Activated T-cell treated with anti-CD3 and anti-CD28 coated beads for 4 hours (primary cell): ENCODE results near the gene PPP6R1.

Experiments used
- DNase-seq: peaks from one replicate; pipeline ENCODE4 v3.0.0-alpha.2; 2020

The PPP6R1 gene, protein sequence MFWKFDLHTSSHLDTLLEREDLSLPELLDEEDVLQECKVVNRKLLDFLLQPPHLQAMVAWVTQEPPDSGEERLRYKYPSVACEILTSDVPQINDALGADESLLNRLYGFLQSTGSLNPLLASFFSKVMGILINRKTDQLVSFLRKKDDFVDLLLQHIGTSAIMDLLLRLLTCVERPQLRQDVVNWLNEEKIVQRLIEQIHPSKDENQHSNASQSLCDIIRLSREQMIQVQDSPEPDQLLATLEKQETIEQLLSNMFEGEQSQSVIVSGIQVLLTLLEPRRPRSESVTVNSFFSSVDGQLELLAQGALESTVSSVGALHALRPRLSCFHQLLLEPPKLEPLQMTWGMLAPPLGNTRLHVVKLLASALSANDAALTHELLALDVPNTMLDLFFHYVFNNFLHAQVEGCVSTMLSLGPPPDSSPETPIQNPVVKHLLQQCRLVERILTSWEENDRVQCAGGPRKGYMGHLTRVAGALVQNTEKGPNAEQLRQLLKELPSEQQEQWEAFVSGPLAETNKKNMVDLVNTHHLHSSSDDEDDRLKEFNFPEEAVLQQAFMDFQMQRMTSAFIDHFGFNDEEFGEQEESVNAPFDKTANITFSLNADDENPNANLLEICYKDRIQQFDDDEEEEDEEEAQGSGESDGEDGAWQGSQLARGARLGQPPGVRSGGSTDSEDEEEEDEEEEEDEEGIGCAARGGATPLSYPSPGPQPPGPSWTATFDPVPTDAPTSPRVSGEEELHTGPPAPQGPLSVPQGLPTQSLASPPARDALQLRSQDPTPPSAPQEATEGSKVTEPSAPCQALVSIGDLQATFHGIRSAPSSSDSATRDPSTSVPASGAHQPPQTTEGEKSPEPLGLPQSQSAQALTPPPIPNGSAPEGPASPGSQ

DNA sequence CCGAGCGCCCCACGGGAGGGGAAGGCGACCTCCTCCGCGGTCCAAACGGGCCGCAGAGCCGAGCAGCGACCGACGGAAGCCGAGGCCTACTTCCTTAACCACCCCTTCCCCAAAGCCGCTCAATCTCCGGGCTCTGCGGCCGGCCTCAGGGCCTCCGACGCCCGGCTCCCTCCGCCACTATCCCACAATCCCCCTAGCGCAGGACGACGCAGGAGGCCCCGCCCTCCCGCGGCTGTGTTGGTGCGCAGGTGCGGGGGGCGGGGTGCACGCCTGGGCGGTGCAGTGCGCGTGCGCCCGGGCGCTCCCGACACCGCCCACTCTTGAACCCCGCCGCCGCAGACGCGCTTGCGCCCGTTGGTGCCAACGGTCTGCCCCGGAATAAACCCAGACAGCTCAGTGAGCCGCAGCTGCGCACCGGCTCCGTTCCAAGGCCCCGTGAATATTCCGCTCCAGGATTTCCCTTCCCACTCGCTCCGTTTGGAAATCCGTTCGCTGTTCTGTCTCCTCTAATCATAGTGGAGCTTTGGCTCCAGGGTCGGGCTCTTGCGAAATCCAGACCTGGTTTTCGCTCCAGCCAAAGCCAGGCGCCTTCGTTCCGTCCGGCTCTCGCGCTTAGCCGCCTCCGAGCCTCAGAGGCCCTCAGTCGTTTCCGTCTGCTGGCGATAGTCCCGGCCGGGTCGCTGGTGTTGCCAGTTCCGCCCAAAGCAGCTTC, at the start of gene PPP6R1:
Gene PPP6R1 (minus strand): TSS at position 190 of the 712 bp plus-strand sequence. CDS start 11,914 bp downstream, outside the sequence.
- peak; percentile 90 for DNase-seq

DNA sequence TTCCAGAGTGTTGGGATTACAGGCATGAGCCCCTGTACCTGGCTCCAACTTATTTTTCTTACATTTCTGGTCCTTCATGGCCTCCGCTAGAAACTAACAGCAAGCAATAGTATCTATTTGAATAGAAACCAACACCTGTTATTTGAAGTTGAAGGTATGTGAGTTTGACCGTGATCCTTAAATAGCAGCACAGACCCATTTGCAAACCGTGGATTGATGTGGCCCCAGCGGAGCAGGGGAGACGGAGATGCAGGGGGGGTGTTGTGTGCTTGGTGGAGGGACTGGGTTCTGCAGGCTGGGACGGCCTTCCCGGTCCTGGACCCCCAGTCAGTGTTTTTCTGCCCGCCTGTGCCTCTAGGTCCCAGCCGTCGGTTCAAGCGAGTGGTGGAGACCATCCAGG, 49.5 kb upstream of the PPP6R1 start:
- DNase-seq: no peak

DNA sequence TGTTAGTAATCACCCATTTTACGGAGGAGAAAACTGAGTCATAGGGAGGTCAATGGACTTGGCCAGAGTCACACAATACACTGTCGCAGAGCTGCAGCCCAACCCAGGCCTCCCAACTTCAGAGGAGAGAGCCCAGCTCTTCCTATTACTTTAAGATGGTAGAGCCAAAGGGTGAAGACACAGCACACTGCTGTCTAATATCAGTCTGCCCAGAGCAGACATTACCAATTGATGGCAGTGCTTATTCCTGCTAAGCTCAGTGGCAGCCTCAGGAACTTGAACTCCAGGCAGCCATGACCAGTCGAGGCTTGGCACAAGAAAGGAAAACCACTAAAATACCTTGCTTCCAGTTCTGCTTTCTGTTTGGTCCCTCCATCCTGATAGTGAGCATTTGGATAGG, 47.9 kb upstream of the PPP6R1 start:
- no peak for DNase-seq

DNA sequence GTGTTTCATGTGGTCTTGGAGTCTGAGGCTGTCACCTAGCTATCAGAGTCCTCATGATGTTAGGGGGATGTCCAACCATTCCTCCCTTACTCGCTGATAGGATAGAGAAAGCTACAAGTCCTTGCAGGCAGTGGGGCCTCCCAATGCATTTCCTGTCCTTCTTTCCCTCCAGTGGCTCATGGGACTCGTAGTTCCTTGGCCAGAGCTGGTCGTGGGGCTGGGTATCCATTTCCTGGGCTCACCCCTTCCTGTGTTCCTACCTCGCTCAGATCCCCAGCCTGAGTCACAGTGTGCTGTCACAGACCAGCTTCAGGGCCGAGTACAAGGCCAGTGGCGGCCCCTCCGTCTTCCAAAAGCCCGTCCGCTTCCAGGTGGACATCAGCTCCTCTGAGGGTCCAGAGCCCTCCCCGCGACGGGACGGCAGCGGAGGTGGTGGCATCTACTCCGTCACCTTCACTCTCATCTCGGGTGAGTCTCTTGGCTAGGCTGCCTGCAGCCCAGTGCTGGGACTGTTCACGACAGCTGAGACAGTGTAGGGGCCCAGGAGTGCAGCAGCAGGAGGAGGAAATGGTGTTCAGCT, 47.3 kb upstream of the PPP6R1 start:
- DNase-seq: no peak

DNA sequence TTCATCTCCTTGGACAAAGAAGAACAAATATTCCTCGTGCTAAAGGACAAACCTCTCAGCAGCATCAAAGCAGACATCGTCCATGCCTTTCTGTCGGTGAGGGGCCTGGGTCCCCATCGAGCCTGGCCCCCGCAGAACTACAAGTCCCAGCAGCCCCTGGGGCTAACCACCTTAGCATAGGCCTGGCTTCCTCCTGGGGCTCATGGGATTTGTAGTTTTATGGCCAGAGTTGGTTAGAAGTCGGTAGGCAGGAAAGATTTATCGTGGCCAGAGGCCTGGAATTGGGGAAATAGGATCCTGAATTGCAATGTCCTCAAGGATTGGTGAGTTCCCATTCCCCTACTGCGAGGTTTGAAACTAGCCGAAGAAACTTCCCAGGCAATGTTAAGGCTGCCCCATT, 46.7 kb upstream of the PPP6R1 start:
- DNase-seq: peak; percentile 29

DNA sequence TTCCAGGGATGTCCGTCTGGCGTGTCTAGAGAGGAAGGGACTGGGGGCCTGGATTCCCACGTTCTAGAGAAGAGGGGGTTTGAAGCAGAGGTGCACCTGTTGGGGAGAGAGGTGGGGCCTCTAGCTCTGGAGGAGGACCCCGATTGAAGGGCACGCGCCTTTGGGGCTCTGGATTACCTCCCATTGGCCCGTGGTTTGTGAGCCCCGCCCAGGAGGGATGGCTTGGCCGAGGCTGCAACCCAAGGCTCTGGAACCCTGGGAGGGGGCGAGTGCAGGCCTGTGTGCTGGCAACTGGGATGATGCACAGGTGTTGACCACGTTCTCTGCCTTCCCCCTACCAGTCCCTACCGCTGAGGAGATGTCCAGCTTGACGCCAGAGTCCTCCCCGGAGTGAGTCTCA, 46.2 kb upstream of the PPP6R1 start:
- DNase-seq: no peak

DNA sequence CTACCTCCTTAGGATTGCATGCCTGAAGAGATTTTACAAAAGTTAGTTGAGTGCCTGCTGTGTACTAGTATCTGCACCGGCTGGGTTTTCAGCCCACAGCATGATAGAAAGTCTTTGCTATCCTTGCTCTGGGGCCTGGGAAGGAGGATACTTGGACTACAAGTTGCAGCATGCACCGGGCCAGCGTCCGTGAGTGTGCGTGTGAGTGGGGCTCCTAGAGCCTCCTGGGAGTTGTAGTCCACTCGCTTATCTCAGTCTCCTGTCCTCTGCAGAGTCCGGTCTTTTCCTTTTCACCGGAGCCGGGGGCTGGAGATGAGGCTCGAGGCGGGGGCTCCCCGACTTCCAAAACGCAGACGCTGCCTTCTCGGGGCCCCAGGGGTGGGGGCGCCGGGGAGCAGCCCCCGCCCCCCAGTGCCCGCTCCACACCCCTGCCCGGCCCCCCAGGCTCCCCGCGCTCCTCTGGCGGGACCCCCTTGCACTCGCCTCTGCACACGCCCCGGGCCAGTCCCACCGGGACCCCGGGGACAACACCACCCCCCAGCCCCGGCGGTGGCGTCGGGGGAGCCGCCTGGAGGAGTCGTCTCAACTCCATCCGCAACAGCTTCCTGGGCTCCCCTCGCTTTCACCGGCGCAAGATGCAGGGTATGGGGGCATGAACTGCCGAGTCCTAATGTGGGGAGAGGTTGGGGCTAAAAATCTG, 45.6 kb upstream of the PPP6R1 start:
- no peak for DNase-seq

DNA sequence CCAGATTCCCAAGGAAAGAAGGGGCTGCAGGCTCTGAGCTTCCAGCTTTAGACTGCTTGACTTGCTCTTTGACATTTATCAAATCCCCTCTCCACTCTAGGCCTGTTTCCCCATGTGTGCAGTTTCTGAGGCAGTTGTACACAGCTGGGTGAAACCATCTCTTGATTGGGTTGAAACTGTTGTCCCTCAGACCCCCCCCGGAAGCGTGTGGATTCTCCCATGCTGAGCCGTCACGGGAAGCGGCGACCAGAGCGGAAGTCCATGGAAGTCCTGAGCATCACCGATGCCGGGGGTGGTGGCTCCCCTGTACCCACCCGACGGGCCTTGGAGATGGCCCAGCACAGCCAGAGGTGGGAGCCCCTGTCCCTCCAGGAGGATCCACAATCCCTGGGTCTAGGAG, 44.7 kb upstream of the PPP6R1 start:
- DNase-seq: no peak

DNA sequence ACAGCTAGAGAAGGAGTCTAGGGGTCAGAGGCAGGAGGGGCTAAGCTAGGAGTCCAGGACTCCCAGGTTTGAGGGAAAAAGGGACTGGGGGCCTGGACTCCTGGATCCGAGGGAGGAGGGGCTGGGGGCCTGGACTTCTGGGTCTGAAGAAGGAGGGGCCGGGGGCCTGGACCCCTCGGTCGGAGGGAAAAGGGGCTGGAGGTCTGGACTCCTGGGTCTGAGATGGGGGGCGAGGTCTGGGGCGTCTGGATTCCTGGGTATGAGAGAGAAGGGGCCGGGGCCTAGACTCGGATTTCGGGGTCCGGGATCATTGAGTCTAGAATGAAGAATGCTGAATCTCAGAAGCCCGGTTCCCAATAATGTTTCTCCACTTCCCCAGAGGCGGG, 43.5 kb upstream of the PPP6R1 start:
- no peak for DNase-seq

DNA sequence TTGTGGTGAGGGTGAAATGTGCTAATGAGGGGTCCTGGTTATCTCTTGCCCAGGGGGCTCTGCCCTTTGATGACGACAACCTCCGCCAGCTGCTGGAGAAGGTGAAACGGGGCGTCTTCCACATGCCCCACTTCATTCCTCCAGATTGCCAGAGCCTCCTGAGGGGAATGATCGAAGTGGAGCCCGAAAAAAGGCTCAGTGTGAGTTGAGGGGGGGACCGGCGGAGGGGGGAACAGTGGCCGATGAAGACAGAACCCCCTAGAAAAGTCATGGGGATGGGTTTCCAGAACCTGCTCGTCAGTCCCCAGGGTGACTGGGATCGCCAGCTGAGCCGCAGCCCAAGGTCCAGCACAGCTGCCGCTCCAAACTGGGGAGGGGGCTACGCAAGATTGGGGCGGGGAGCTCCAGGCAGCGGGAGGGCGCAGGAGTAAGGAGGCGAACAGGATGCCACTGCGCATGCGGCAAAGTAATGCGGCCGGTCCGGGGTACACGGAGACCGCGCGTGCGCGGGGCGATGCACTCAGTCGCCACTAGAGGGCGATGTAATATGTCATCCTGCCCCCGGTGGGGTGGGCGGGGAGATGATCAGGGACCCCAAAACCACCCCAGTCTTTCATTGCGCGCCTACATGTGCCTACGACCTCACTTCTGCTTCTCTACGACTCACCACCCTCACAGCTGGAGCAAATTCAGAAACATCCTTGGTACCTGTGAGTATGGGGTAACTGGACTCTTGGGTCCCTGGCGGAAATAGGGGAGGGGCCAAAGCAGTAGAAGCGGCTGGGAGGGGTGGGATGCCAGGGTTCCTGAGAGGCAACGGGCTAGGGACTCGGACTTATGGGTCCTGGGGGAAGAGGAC, 42.9 kb upstream of the PPP6R1 start:
- peak; percentile 95 for DNase-seq

DNA sequence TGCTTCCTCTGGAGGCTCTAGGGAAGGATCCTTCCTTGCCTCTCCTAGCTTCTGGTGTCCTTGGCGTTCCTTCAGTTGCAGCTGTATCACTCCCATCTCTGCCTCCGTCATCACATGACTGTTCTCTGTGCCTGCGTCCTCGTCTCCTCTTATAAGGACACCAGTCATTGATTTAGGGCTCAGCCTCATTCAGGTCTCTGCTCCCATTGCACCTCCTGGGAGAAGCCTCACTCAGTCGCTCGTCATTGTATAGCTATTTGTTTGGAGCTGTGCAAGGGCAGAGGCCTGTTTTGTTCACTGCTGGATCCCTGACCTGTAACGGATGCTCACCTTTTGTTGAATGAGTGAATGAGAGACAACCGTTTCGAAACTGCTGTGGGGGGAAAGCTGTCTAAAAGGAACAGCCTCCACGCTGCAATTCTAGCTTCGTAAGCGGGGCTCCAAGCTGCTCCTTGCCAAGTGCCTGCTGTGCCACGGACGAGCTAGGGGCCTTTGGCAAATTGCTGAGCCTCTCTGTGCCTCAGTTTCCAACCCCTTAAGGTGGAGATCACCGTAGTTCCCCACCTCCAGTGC, 42.2 kb upstream of the PPP6R1 start:
- DNase-seq: no peak

DNA sequence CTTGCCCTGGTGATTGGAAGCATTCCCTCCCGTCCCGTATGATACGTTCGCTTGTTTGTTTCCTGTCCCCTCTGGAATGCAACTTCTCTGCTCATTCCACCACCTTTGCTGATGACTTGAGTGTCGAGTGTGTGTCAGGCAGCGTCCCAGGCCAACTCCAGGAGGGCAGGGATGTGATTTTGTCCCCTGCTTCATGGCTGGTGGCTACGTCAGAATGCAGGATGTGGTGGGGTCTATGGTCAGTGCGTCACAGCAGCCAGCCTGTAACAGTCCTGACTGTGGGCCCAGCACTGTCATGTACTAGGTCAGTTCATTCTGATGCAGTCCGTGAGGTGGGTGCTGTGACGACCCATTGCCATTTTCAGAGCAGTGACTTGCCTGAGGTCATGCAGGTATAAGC, 41.2 kb upstream of the PPP6R1 start:
- DNase-seq: no peak

DNA sequence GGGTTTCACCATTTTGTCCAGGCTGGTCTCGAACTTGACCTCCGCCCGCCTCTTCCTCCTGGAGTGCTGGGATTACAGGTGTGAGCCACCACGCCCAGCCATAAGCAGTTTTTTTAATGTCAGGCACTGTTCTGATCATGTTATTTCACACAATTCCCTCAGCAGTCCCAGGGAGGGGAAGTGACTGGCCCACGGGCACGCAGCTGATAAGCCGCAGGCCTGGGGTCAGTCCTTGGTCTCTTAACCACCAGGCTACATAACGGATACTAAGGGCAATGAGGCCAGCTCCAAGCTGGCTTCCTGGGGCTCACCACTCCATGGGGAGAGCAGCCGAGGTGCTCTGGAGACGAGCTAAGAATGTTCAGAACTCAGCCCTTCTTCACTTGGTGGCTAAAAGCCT, 38.5 kb upstream of the PPP6R1 start:
- no peak for DNase-seq

DNA sequence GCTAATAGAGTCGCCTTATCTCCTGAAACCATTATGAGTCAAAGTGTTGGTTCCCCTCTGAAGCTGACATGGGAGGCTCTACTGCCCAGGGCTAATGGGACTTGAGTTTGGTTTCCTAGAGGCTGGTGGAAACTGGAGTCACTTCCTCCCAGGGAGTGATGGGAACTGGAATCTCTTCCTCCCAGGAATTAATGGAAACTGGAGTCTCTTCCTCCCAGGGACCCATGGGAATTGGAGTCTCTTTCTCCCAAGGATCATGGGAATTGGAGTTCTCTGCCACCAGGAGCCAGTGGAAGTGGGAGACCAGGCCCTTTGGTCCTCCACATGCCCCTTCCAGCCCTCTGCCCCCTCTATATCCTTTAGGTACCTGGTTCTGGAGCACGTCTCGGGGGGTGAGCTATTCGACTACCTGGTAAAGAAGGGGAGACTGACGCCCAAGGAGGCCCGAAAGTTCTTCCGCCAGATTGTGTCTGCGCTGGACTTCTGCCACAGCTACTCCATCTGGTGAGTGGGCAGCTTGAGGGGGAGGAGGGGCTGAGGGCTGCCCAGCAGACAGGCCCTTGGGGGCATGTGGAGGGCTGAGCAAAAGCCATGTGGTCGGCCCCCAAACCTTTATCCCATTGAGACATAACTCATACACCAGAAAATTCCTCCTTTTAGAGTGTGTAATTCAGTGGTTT, 30.4 kb upstream of the PPP6R1 start:
- DNase-seq: no peak

DNA sequence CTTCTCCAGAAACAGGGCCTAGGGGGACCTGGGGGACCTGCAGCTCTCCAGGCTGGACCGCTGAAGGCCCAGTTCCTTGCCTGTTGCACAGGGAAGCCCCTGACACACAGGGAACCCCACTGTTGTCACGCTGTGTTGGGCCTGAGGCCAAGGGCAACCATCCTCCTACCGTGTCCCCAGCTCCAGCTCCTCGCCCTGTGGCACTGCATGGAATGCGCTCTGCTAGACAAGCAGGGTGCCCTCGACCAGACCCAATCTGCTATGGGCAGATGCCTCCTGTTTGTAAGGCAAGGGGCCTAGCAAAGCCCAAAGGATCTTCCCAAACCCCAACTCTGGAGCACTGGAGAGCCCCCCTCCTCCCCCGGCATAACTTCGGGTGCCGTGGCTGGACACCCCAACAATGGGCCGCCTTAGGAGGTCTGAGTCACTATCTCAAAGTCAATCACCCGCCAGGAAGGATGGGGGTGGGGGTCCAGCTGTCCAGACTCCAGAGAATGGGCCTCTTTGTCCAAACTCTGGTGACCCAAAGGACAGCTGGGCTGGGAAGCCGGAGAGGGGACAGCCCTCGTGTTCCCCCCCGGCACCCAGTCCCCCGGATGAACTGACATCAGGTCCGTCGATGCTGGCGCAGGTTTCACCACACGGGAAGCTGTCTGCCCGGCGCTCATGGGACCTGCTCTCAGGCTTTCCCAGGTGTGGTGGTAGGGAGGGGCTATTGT, 28.7 kb upstream of the PPP6R1 start:
- DNase-seq: no peak

DNA sequence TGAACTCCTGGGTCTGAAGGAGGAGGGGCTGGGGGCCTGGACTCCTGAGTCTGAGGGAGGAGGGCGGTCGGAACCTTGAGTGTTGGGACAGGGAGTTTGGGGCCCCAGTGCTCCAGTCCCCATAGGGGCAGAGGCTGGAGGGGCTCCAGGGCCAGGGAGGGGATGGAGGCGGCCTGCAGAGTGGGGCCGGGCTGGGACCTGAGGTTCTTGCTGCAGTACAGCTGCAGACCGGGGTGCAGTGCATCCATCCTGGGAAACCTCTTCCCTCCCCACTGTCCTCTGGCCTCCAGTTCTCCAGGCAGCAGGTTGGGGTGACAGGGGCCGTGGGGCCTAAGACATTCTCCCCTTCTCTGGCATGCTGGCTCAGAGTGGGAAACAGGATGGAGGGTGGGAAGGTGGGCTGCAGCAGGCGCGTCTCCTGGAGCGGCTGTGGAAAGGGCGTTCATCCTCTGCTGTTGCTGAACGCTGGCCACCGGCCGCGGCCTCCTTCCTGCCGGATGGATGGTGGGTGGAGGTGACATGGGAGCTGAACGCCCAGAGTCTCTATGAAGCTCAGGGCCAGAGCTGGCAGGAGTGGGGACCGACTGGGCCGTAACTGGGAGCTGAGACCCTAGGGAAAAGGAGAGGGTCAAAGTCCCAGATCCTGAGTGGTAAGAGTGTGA, 26.5 kb upstream of the PPP6R1 start:
- no peak for DNase-seq

DNA sequence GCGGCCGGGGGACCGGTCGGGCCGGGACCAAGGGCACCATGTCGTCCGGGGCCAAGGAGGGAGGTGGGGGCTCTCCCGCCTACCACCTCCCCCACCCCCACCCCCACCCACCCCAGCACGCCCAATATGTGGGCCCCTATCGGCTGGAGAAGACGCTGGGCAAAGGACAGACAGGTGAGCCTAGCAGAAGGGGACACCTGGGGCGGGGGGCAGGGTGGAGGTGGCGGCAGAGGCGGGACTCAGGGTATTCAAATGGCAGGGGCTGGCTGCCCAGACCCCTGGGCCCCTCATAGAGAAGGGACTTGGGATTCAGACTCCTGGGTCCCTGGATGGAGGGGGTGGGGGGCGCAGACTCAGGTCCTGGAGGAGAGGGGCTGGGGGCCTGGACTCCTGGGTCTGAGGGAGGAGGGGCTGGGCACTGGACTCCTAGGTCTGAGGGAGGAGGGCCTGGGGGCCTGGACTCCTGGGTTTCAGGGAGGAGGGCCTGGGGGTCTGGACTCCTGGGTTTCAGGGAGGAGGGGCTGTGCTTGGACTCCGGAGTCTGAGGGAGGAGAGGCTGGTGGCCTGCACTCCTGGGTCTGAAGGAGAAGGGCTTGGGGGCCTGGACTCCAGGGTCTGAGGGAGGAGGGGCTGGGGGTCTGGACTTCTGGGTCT, 25.7 kb upstream of the PPP6R1 start:
- DNase-seq: no peak

DNA sequence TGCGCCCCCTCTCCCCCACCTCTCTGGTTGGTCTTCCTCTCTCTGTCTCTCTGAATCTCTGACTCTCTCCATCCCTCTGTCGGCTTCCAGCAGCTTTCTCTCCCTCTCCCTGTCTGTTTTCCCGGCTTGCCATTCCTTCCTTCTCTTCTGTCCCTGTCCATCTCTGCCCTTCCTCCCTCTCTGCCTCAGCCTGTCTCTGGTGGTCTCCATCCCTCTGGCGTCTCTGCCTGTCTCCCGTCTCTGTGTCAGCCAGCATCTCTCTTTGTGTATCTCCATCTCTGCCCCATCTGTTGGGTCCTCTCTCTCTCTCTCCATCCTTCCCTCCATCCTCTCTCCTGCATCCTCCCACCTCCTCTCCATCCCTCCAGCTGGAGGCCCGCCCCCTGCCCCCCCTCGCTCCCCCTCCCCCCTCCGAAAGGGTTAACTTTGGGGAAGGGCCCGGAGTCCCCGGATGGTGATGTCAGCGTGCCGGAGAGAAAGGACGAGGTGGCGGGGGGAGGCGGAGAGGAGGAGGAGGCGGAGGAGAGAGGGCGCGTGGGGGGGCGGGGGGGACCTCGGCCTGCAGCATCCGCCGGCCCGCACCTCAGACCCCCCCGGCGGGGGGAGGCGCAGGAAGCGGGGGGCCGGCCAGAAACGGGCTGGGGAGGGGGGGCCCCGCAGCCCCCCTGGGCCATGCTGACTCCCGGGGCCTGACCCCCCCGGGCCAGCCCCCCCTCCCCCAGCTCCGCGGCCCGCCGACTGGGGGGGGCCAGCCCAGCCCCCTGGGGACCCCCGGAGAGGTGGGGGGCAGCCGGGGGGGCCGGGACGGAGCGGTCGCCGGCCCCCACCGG, 24.9 kb upstream of the PPP6R1 start, which contains the start of gene BRSK1:
Gene BRSK1 (plus strand): TSS at position 450 of the 830 bp plus-strand sequence. CDS start 446 bp downstream, outside the sequence.
- peak; percentile 45 for DNase-seq
